NCI-H2107 (cell line): ENCODE results near the gene CYB561A3.
"Not testable (repeated sequence)": the region's sequence is repeated elsewhere in the genome, so short reads cannot be mapped to it uniquely, and the experiment has no call there.

Experiments used
- DNase-seq: peaks from one replicate; lab custom pipeline; 2025; lab: John Stamatoyannopoulos, UW

Gene CYB561A3, protein sequence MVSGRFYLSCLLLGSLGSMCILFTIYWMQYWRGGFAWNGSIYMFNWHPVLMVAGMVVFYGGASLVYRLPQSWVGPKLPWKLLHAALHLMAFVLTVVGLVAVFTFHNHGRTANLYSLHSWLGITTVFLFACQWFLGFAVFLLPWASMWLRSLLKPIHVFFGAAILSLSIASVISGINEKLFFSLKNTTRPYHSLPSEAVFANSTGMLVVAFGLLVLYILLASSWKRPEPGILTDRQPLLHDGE

DNA sequence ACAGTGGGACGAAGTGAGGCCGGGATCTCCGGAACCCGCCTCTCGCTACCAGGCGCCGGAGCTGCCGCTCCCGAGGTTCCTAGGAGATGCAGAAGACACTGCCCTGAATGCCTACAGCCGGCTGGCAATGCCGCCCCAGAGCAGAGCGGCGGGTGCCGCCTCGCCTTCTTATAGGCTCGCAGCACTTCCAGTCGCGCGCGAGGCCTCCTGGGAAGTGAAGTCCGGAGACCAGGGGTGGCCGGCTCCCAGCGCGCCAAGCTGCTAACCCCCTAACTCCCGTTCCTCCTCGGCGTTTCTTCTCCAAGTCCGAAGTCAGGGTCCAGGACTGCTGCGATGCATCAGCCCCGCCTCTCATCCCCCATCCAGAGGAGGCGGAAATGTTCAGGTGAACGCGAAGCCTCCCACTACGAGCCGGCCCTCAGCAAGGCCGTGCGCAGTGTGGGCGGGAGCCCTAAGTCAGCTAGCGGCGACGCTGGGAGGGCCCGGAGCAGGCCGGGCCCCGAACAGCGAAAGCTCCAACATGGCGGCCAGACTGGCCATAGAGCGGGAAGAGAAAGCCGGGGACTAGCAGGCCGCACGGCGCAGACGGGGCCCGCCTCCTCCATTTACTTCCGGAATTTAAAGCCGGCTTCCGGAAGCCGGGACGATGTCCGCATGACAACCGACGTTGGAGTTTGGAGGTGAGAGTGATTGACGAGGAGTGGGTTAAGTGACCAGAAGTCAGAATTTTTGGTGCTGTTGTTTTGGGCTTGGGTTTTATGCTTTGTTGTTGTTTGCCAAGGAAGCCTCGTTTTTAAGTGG, at the start of gene CYB561A3, which contains the start of gene TMEM138:
Gene CYB561A3 (minus strand): TSS at position 142 of the 801 bp plus-strand sequence. CDS start 5,169 bp downstream, outside the sequence.
Gene TMEM138 (plus strand): TSS at position 634 of the 801 bp plus-strand sequence. CDS start 2,017 bp downstream, outside the sequence.
- peak; percentile 84 for DNase-seq

DNA sequence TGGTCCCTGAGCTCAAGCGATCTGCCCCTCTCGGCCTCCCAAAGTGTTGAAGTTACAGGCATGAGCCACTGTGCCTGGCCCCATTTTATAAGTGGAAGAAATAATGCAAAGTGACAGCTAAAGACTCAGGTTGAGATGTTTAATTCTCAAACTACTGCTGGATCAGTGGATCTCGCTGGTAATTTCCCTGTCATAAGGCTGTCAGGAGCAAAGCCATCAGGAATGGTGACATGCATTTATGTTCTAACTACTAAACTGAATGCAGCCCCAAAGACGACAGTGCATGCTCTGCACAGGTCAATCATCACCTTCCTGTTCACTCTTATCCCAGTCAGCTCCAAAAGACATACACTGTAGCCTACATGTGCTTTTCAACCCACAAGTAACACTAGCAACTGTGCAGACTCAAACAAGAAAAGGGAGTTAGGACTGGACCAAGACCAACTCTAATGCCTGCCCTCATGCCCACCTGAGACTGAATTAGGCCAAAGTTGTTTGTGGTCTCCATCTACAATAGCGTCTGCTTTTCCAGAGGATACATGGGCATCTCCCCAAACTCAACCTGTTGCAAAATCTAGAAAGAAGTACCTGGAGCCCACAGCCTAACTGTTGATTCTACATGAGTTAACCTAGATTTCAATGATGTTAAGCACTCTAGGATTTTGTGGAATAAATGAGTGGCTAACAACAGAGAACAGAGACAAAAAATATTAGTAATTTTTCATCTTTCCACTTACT, 45.5 kb upstream of the CYB561A3 start:
- no peak for DNase-seq

DNA sequence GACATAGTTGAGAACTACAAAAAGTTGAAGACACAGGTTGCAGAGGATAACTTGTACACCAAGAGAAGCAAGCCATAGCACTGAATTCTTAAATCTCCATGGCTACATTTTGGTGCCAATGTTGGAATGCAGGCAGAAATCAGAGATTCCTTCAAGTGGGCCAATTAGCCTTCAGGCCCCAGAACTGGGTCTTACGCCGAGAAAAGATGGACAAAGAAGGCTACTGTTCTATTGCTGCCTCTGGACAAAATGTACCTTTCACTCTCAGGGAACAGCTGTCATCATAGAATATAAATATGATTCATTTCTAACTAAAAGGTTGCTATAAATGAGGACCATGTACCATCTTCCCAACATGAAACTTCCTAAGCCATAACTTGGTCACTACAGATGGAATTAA, 44.4 kb upstream of the CYB561A3 start:
- no peak for DNase-seq

GRCh38 chr11:61404641-61405040, 43.0 kb upstream of the CYB561A3 start:
- no peak for DNase-seq

DNA sequence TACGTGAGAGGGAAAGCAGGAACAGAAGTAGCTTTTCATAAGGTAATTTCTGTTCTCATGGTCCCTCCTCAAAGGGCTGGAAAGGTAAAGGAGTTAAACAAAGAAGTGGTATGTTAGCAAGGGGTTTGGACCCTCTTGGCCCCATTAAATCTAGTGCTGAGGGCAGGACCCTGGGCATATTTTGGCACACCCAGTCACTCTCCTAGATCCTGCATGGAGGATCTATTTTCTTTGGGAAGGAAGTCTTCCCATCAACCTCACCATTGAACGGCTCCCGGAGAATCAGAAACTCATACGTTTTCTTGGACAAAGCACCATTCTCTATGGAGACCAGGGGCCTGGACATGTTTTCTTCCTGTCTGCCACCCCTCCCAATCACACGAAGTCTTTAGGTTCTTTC, 42.4 kb upstream of the CYB561A3 start:
- DNase-seq = no peak

- DNase-seq = no peak
These were observed 42.0 kb upstream of the CYB561A3 start for GRCh38 chr11:61403658-61404057.

- no peak for DNase-seq
These were observed 39.9 kb upstream of the CYB561A3 start for GRCh38 chr11:61401573-61401972.

DNA sequence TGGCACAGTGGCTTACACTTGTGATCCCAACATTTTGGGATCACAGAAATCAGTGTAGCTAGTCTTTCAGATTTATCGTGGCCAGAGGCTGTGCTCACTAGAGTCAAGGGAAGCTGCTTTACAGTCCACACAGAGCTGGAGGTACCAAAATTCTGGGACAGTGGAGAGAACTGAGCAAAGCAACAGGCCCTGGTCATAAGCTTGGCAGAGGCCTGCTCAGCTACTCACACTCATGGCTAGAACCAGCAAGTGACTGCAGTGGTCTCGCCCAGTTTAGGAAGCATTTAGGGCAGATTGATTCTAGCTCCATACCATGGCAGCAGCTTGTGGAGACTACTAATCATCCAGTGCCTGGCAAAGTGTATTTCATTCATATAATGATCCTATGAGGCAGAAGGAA, 39.5 kb upstream of the CYB561A3 start:
- no peak for DNase-seq

GRCh38 chr11:61392981-61393595, 31.4 kb upstream of the CYB561A3 start:
- no peak for DNase-seq

DNA sequence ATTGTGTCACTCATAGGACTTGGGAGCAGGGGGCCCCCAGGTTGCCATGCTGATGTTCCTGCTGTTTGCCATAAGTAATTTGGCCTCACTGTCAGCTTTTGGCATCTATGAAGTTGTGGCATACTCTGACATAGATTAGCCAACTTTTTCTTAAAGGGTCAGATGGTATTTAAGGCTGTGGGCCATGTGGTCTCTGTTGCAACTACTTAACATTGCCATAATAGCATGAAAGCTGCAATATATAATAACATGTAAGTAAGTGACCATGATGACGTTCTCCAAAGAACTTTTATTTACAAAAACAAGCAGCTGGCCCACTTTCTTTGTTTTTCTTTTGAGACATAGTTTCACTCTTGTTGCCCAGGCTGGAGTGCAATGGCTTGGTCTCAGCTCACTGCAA, 28.5 kb upstream of the CYB561A3 start:
- DNase-seq = no peak

DNA sequence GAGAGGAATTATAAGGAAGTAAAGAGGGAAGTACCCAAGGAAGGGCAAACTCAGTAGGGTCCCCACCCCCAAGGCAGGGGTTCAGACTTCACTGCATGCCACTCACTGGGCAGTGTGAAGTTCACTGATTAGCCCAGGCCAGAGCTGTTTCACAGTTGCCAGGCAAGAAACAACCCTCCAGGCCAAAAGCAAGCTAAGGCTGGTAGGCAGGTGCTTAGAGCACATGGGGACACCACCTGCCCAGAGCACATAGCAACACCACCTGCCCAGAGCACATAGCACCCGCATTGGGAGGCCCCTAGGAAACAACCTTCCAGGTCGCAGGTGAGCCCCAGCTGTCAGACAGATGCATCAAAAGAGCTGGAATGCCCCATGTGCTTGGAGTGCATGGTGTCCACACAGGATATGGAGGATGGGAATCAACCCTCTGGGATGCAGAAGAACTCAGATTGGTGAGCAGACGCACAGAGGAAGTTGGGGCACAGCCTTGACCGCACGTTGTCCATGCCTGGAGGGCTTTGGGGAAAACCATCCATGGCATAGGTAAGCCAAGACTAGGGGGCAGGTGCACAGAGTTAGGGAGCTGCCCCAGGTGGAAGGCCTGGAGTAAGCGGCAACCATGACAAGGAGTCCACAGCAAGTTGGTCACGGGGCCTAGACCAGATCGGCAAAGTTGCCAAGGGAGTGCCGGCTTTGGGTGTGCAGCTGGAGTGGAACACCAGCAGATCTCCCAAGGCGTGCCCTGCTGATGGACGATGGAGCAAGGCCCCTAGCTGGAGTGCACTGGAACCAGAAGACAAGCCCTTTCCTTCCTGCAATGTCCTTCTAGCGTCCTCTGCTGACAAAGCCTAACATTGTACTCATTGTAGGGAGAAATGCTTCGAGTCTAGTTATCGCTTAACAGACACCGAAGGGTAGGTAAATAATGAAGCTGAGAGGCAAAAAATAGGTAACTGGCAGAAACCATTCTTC, 22.9 kb upstream of the CYB561A3 start:
- no peak for DNase-seq

GRCh38 chr11:61383859-61384258, 22.2 kb upstream of the CYB561A3 start:
- DNase-seq = not testable (repeated sequence)

DNA sequence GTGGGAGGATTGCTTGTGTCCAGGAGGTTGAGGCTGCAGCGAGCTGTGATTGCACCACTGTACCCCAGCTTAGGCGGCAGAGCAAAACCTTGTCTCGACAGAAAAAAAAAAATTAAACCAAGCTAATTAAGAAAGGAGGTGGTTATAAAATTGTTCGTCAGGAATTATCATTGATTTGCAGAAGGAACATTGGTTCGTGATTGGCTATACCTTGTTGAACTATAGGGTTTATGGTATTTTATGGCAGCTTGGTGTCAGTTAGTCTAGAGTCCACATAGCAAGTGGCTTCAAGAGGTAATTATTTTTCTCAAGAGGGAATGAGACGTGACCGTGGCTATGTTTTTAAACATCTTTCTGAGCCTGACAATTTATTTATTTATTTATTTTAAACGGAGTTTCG, 19.2 kb upstream of the CYB561A3 start:
- DNase-seq = no peak

GRCh38 chr11:61378713-61379313, 17.1 kb upstream of the CYB561A3 start:
- no peak for DNase-seq

GRCh38 chr11:61377461-61378160, 15.9 kb upstream of the CYB561A3 start:
- no peak for DNase-seq

DNA sequence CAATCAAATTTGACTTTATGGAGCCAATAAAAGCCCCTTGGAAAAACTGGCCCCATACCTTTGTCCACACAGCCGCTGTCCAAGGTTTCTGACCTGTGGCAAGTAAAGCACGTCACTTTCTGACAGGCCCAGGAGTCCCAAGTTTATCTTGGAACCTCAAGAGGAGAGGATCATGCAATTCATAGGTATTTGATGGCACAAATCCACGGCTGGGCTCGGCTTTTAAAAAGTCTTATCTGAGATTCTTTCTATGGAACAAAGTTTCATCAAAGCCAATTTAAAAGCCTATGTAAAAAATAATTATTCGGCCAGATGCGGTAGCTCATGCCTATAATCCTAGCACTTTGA, 14.1 kb upstream of the CYB561A3 start:
- DNase-seq = no peak

- DNase-seq = no peak
These were observed 11.2 kb upstream of the CYB561A3 start for GRCh38 chr11:61372659-61373420.

GRCh38 chr11:61370349-61371005, 8.8 kb upstream of the CYB561A3 start:
- no peak for DNase-seq
